ENCODE results near the gene ARHGAP10. TPM values are rescaled to one million over a fixed set of nuclear protein-coding genes. Genes with fewer than 3 reads are reported as not detected.
A peak's percentile ranks its signal among the peaks of the same experiment; 100 is the strongest.

ARHGAP10 gene
- total RNA-seq, 1 donor from 2014 or later = 26.9 TPM

GRCh38 chr4:148025981-148026380 is 294.1 kb downstream of the ARHGAP10 start:
- H3K4me1 ChIP-seq = no peaks in the 10 kb centered on the region
- H3K9me3 ChIP-seq = no peaks in the 10 kb centered on the region
- no peak for TF ChIP-seq CTCF (IDR thresholded peaks at IDR 0.05)
- DNase-seq (no peak), ATAC-seq (peak; percentile 13)
- no peaks in the 10 kb centered on the region for H3K27me3 ChIP-seq
- H3K27ac ChIP-seq = no peak overlapping the region
- H3K4me3 ChIP-seq = no peak overlapping the region
- intact Hi-C loops (cut with DNase I) = no loop called here
- no peaks in the 10 kb centered on the region for H3K36me3 ChIP-seq

DNA sequence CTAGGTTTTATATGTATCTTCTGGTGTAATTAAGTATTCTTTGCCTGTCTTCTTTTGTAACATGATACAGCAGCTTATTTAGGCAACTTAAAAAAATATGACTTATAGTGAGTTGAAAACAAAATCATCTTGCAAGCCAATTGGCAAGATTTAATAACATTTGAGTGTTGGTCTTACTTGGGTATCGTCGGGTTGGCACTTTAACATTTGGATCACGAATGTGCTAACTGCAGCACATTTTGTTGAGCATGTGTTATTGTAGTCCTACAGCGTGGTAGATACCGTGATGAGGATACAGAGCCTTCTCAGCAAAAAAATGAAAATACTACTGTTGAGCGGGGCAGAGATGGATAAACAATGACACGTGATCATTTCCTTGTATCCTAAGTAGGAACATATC is 295.3 kb downstream of the ARHGAP10 start:
- Histone ChIP-seq H3K4me1 (no peaks in the 10 kb centered on the region), H3K4me3 (no peak overlapping the region), H3K36me3 (no peaks in the 10 kb centered on the region), H3K27me3 (no peaks in the 10 kb centered on the region), H3K27ac (no peak overlapping the region), H3K9me3 (no peaks in the 10 kb centered on the region)
- no peak for TF ChIP-seq CTCF (IDR thresholded peaks at IDR 0.05)
- ATAC-seq (no peak), DNase-seq (no peak)
- intact Hi-C loops (cut with DNase I) = no loop called here

GRCh38 chr4:148029781-148030180 is 297.9 kb downstream of the ARHGAP10 start:
- peaks cover 2% of the 10 kb centered on the region for H3K4me1 ChIP-seq
- no peaks in the 10 kb centered on the region for H3K36me3 ChIP-seq
- no peak overlapping the region for H3K4me3 ChIP-seq
- TF ChIP-seq CTCF (IDR thresholded peaks at IDR 0.05) = no peak
- intact Hi-C loops (cut with DNase I) = no loop called here
- H3K9me3 ChIP-seq = no peaks in the 10 kb centered on the region
- H3K27ac ChIP-seq = no peak overlapping the region
- ATAC-seq (no peak), DNase-seq (no peak)
- no peaks in the 10 kb centered on the region for H3K27me3 ChIP-seq

- ATAC-seq (no peak), DNase-seq (no peak)
- Histone ChIP-seq H3K36me3 (no peaks in the 10 kb centered on the region), H3K27ac (no peak overlapping the region), H3K4me1 (peaks cover 7% of the 10 kb centered on the region), H3K27me3 (no peaks in the 10 kb centered on the region), H3K4me3 (no peak overlapping the region), H3K9me3 (no peaks in the 10 kb centered on the region)
- intact Hi-C loops (cut with DNase I) = no loop called here
- TF ChIP-seq CTCF (IDR thresholded peaks at IDR 0.05) = no peak
Measured at GRCh38 chr4:148030193-148030873, 298.4 kb downstream of the ARHGAP10 start.

DNA sequence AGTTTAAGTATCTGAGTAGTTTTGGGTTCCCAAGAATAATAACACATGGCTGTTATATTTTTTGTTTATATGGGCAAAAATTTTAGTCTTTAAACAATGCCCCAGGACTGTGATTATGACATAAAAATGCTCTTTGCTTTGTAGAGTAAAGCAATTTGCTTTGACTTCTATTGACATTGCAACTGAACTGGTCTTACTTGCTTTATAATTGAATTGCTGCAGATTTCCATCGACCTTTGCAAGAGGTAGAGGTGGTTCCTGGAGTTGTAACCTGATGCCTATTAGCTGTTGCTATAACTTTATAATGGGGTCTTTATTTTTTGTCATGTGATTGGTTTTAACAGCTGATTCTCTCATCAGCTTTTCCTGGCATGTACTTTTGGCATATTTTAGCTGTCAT is 302.9 kb downstream of the ARHGAP10 start:
- Histone ChIP-seq H3K4me3 (no peak overlapping the region), H3K27me3 (no peaks in the 10 kb centered on the region), H3K36me3 (no peaks in the 10 kb centered on the region), H3K4me1 (peaks cover 9% of the 10 kb centered on the region), H3K9me3 (no peaks in the 10 kb centered on the region), H3K27ac (no peak overlapping the region)
- no peak for DNase-seq
- no peak for ATAC-seq
- intact Hi-C loops (cut with DNase I) = no loop called here
- no peak for TF ChIP-seq CTCF (IDR thresholded peaks at IDR 0.05)
